Activated CD4-positive, alpha-beta memory T cell treated with anti-CD3 and anti-CD28 coated beads, Interleukin-2, amount 10 ng/mL, durations not matched to agents 7 days and 5 days (primary cell): ENCODE measurements around the gene KCTD20. TPM values are rescaled to one million over a fixed set of nuclear protein-coding genes. Genes with fewer than 3 reads are reported as not detected.
"Not testable (repeated sequence)": the region's sequence is repeated elsewhere in the genome, so short reads cannot be mapped to it uniquely, and the experiment has no call there.

ENCODE experiments used
- CTCF ChIA-PET: fragments of 350-600 bp; sonication (Branson Sonifier 250); formaldehyde crosslinking; loops from one replicate; lab custom pipeline; 2021; ENCODE audit warnings: antibody characterized with exemption, inconsistent platforms; lab: Charles Lee
- POLR2A ChIA-PET: fragments of 350-600 bp; sonication (Branson Sonifier 250); formaldehyde crosslinking; loops from one replicate; lab custom pipeline; 2021; ENCODE audit warnings: antibody characterized with exemption; lab: Charles Lee
- DNase-seq: peaks from one replicate; pipeline ENCODE4 v3.0.0-alpha.2; 2020
- H3K27ac Mint-ChIP-seq: one replicate; pipeline ENCODE4 v1.8.0; 2021; ENCODE audit warnings: mild to moderate bottlenecking, mixed read lengths
- H3K27me3 Mint-ChIP-seq: one replicate; pipeline ENCODE4 v1.8.0; 2021; ENCODE audit warnings: mixed read lengths
- H3K36me3 Mint-ChIP-seq: one replicate; pipeline ENCODE4 v1.8.0; 2021; ENCODE audit warnings: low read depth, mixed read lengths
- H3K4me1 Mint-ChIP-seq: one replicate; pipeline ENCODE4 v1.8.0; 2021; ENCODE audit warnings: mixed read lengths
- H3K4me3 Mint-ChIP-seq: one replicate; pipeline ENCODE4 v1.8.0; 2021; ENCODE audit warnings: mild to moderate bottlenecking, mixed read lengths
- H3K9me3 Mint-ChIP-seq: one replicate; pipeline ENCODE4 v1.8.0; 2021; ENCODE audit warnings: mixed read lengths
- total RNA-seq, 2 experiments: library from RNA; stranded (reverse); gene quantifications; one replicate each; pipeline ENCODE4 v1.2.3, GENCODE V29; 2021

Gene KCTD20
- total RNA-seq, 2 experiments from 2014 or later, result 60.7 to 63.6 TPM

GRCh38 chr6:36452897-36453296 is 10.1 kb downstream of the KCTD20 start:
- CTCF ChIA-PET, result interaction anchor here (0.6 to 1.3 kb wide), 3 partner anchors 24 to 211 kb away, joined by 3 to 4 read pairs (median 3); no protein-coding TSS in a partner anchor
- H3K4me3 Mint-ChIP-seq, H3K4me1 Mint-ChIP-seq, H3K9me3 Mint-ChIP-seq, H3K27ac Mint-ChIP-seq, H3K27me3 Mint-ChIP-seq, DNase-seq: not testable (repeated sequence)
- POLR2A ChIA-PET, result interaction anchor here (1.1 kb wide), 1 partner anchor 9 kb away, joined by 3 read pairs; no protein-coding TSS in a partner anchor
- peaks cover 39% of the 10 kb centered on the region for H3K36me3 Mint-ChIP-seq

GRCh38 chr6:36455486-36456027 is 12.8 kb downstream of the KCTD20 start:
- Mint-ChIP-seq H3K9me3 (no peaks in the 10 kb centered on the region), H3K27me3 (no peaks in the 10 kb centered on the region), H3K4me1 (no peaks in the 10 kb centered on the region), H3K4me3 (no peak overlapping the region), H3K36me3 (peaks cover 24% of the 10 kb centered on the region), H3K27ac (no peak overlapping the region)
- ChIA-PET POLR2A (interaction anchor here (1.0 to 1.7 kb wide), 4 partner anchors 12 to 111 kb away, joined by 3 to 6 read pairs (median 4); partner anchors contain the start of gene KCTD20), CTCF (no interaction called here)
- DNase-seq, result no peak

- Mint-ChIP-seq H3K4me3 (no peak overlapping the region), H3K27ac (no peak overlapping the region), H3K36me3 (peaks cover 34% of the 10 kb centered on the region), H3K9me3 (peaks cover 2% of the 10 kb centered on the region), H3K27me3 (no peaks in the 10 kb centered on the region), H3K4me1 (peaks cover 2% of the 10 kb centered on the region)
- CTCF ChIA-PET, result interaction anchor here (0.9 kb wide), 1 partner anchor 36 kb away, joined by 3 read pairs; no protein-coding TSS in a partner anchor
- no peak for DNase-seq
- POLR2A ChIA-PET, result no interaction called here
These were observed 16.7 kb downstream of the KCTD20 start for GRCh38 chr6:36459501-36459900.

GRCh38 chr6:36460916-36461315 is 18.1 kb downstream of the KCTD20 start:
- H3K4me1 Mint-ChIP-seq, result peaks cover 2% of the 10 kb centered on the region
- no peaks in the 10 kb centered on the region for H3K27me3 Mint-ChIP-seq
- no peak overlapping the region for H3K27ac Mint-ChIP-seq
- peaks cover 2% of the 10 kb centered on the region for H3K9me3 Mint-ChIP-seq
- no peak overlapping the region for H3K4me3 Mint-ChIP-seq
- POLR2A ChIA-PET, result no interaction called here
- no peak for DNase-seq
- CTCF ChIA-PET, result no interaction called here
- H3K36me3 Mint-ChIP-seq, result peaks cover 38% of the 10 kb centered on the region

GRCh38 chr6:36461646-36462045 is 18.8 kb downstream of the KCTD20 start:
- peaks cover 2% of the 10 kb centered on the region for H3K4me1 Mint-ChIP-seq
- CTCF ChIA-PET, result interaction anchor here (0.6 kb wide), 1 partner anchor 43 kb away, joined by 6 read pairs; no protein-coding TSS in a partner anchor
- no peak overlapping the region for H3K4me3 Mint-ChIP-seq
- DNase-seq, result no peak
- H3K36me3 Mint-ChIP-seq, result peaks cover 42% of the 10 kb centered on the region
- H3K27me3 Mint-ChIP-seq, result no peaks in the 10 kb centered on the region
- POLR2A ChIA-PET, result no interaction called here
- H3K9me3 Mint-ChIP-seq, result peaks cover 2% of the 10 kb centered on the region
- no peak overlapping the region for H3K27ac Mint-ChIP-seq

- peaks cover 41% of the 10 kb centered on the region for H3K36me3 Mint-ChIP-seq
- peaks cover 2% of the 10 kb centered on the region for H3K4me1 Mint-ChIP-seq
- no peak overlapping the region for H3K27ac Mint-ChIP-seq
- H3K4me3 Mint-ChIP-seq, result no peak overlapping the region
- H3K9me3 Mint-ChIP-seq, result peaks cover 2% of the 10 kb centered on the region
- DNase-seq, result no peak
- ChIA-PET POLR2A (no interaction called here), CTCF (interaction anchor here (1.0 kb wide), 1 partner anchor 15 kb away, joined by 3 read pairs; no protein-coding TSS in a partner anchor)
- no peaks in the 10 kb centered on the region for H3K27me3 Mint-ChIP-seq
These were observed 20.9 kb downstream of the KCTD20 start for GRCh38 chr6:36463676-36464075.

GRCh38 chr6:36464233-36464632 is 21.4 kb downstream of the KCTD20 start:
- ChIA-PET CTCF (no interaction called here), POLR2A (no interaction called here)
- H3K27ac Mint-ChIP-seq, result no peak overlapping the region
- no peak overlapping the region for H3K4me3 Mint-ChIP-seq
- no peak for DNase-seq
- peaks cover 2% of the 10 kb centered on the region for H3K9me3 Mint-ChIP-seq
- H3K4me1 Mint-ChIP-seq, result peaks cover 2% of the 10 kb centered on the region
- H3K36me3 Mint-ChIP-seq, result peaks cover 43% of the 10 kb centered on the region
- H3K27me3 Mint-ChIP-seq, result no peaks in the 10 kb centered on the region

GRCh38 chr6:36467625-36468024 is 24.8 kb downstream of the KCTD20 start:
- DNase-seq, result no peak
- H3K9me3 Mint-ChIP-seq, result no peaks in the 10 kb centered on the region
- H3K36me3 Mint-ChIP-seq, result peaks cover 51% of the 10 kb centered on the region
- no peaks in the 10 kb centered on the region for H3K27me3 Mint-ChIP-seq
- no peak overlapping the region for H3K4me3 Mint-ChIP-seq
- no peak overlapping the region for H3K27ac Mint-ChIP-seq
- no peaks in the 10 kb centered on the region for H3K4me1 Mint-ChIP-seq
- ChIA-PET POLR2A (no interaction called here), CTCF (no interaction called here)

GRCh38 chr6:36469148-36469661 is 26.4 kb downstream of the KCTD20 start:
- Mint-ChIP-seq H3K4me3 (no peak overlapping the region), H3K9me3 (no peaks in the 10 kb centered on the region), H3K36me3 (peaks cover 43% of the 10 kb centered on the region), H3K27ac (no peak overlapping the region), H3K4me1 (no peaks in the 10 kb centered on the region), H3K27me3 (no peaks in the 10 kb centered on the region)
- POLR2A ChIA-PET, result interaction anchor here (0.6 to 1.5 kb wide), 4 partner anchors 14 to 138 kb away, joined by 3 to 4 read pairs (median 3); no protein-coding TSS in a partner anchor
- no peak for DNase-seq
- CTCF ChIA-PET, result interaction anchor here (1.2 kb wide), 1 partner anchor 41 kb away, joined by 3 read pairs; no protein-coding TSS in a partner anchor

- H3K9me3 Mint-ChIP-seq, result no peaks in the 10 kb centered on the region
- POLR2A ChIA-PET, result interaction anchor here (1.0 to 1.5 kb wide), 4 partner anchors 10 to 84 kb away, joined by 3 read pairs; no protein-coding TSS in a partner anchor
- no peak overlapping the region for H3K4me3 Mint-ChIP-seq
- H3K36me3 Mint-ChIP-seq, result peaks cover 43% of the 10 kb centered on the region
- CTCF ChIA-PET, result no interaction called here
- H3K4me1 Mint-ChIP-seq, result no peaks in the 10 kb centered on the region
- H3K27ac Mint-ChIP-seq, result no peak overlapping the region
- H3K27me3 Mint-ChIP-seq, result no peaks in the 10 kb centered on the region
- DNase-seq, result no peak
These were observed 27.1 kb downstream of the KCTD20 start for GRCh38 chr6:36469946-36470345.

GRCh38 chr6:36478051-36478526 is 35.3 kb downstream of the KCTD20 start:
- no peak overlapping the region for H3K4me3 Mint-ChIP-seq
- DNase-seq, result no peak
- POLR2A ChIA-PET, result interaction anchor here (1.2 kb wide), 1 partner anchor 55 kb away, joined by 5 read pairs; no protein-coding TSS in a partner anchor
- H3K27me3 Mint-ChIP-seq, result no peaks in the 10 kb centered on the region
- no peak overlapping the region for H3K27ac Mint-ChIP-seq
- H3K9me3 Mint-ChIP-seq, result no peaks in the 10 kb centered on the region
- peaks cover 52% of the 10 kb centered on the region for H3K36me3 Mint-ChIP-seq
- CTCF ChIA-PET, result interaction anchor here (1.3 kb wide), 1 partner anchor 15 kb away, joined by 3 read pairs; no protein-coding TSS in a partner anchor
- H3K4me1 Mint-ChIP-seq, result peaks cover 7% of the 10 kb centered on the region

GRCh38 chr6:36479256-36479655 is 36.5 kb downstream of the KCTD20 start:
- Mint-ChIP-seq H3K4me3 (no peak overlapping the region), H3K27me3 (no peaks in the 10 kb centered on the region), H3K27ac (no peak overlapping the region), H3K9me3 (no peaks in the 10 kb centered on the region), H3K4me1 (peaks cover 7% of the 10 kb centered on the region), H3K36me3 (peaks cover 59% of the 10 kb centered on the region)
- POLR2A ChIA-PET, result interaction anchor here (0.6 to 0.9 kb wide), 2 partner anchors 9 to 71 kb away, joined by 3 read pairs; no protein-coding TSS in a partner anchor
- CTCF ChIA-PET, result interaction anchor here (0.9 to 1.3 kb wide), 2 partner anchors 16 to 44 kb away, joined by 3 to 4 read pairs; no protein-coding TSS in a partner anchor
- DNase-seq, result no peak

- H3K4me3 Mint-ChIP-seq, POLR2A ChIA-PET, H3K9me3 Mint-ChIP-seq, H3K4me1 Mint-ChIP-seq, H3K27me3 Mint-ChIP-seq, DNase-seq, CTCF ChIA-PET, H3K27ac Mint-ChIP-seq: not testable (repeated sequence)
- H3K36me3 Mint-ChIP-seq, result peaks cover 76% of the 10 kb centered on the region
These were observed 40.5 kb downstream of the KCTD20 start for GRCh38 chr6:36483326-36483725.
